HG03095 (cell line): Measurements from ENCODE around the gene SLC17A9.

ENCODE experiments used
- ATAC-seq: cut with Tn5 transposase; IDR thresholded peaks from one replicate; pipeline ENCODE4 v1.9.1; 2021; ENCODE audit warnings: moderate library complexity; ENCODE audit not compliant: unreplicated experiment

The SLC17A9 gene

GRCh38 chr20:62980380-62980960 lies 28.0 kb downstream of the SLC17A9 start:
- no peak for ATAC-seq

- no peak for ATAC-seq
Measured at GRCh38 chr20:62980970-62981369, 28.5 kb downstream of the SLC17A9 start.

- ATAC-seq, result no peak
Measured at GRCh38 chr20:62982124-62983075, 29.9 kb downstream of the SLC17A9 start.

- ATAC-seq, result no peak
Measured at GRCh38 chr20:62983210-62983609, 30.7 kb downstream of the SLC17A9 start.

- ATAC-seq, result no peak
Measured at GRCh38 chr20:62984666-62985443, 32.3 kb downstream of the SLC17A9 start.

GRCh38 chr20:62985444-62985778 lies 32.9 kb downstream of the SLC17A9 start:
- no peak for ATAC-seq

- no peak for ATAC-seq
Measured at GRCh38 chr20:62986257-62986800, 33.8 kb downstream of the SLC17A9 start.

- no peak for ATAC-seq
Measured at GRCh38 chr20:62987114-62987513, 34.6 kb downstream of the SLC17A9 start.

- ATAC-seq, result no peak
Measured at GRCh38 chr20:62989201-62989601, 36.7 kb downstream of the SLC17A9 start.

- ATAC-seq, result no peak
Measured at GRCh38 chr20:62990306-62990825, 37.9 kb downstream of the SLC17A9 start.

- ATAC-seq, result no peak
Measured at GRCh38 chr20:62991196-62991807, 38.8 kb downstream of the SLC17A9 start.

- no peak for ATAC-seq
Measured at GRCh38 chr20:62991863-62992262, 39.4 kb downstream of the SLC17A9 start.

- ATAC-seq, result no peak
Measured at GRCh38 chr20:62993856-62994494, 41.5 kb downstream of the SLC17A9 start.

- ATAC-seq, result no peak
Measured at GRCh38 chr20:62994869-62995281, 42.4 kb downstream of the SLC17A9 start.

- ATAC-seq, result no peak
Measured at GRCh38 chr20:62995481-62995880, 43.0 kb downstream of the SLC17A9 start.

- no peak for ATAC-seq
Measured at GRCh38 chr20:62995898-62996595, 43.5 kb downstream of the SLC17A9 start.

- ATAC-seq, result no peak
Measured at GRCh38 chr20:62996596-62996982, 44.1 kb downstream of the SLC17A9 start.

GRCh38 chr20:62997417-62998035 lies 45.0 kb downstream of the SLC17A9 start:
- ATAC-seq, result no peak

GRCh38 chr20:62998449-62998848 lies 45.9 kb downstream of the SLC17A9 start:
- ATAC-seq, result no peak
